DND-41 (cell line): ENCODE measurements around the gene IER5.

Experiments
- ATAC-seq: fragments of 200-7000 bp; cut with Tn5 transposase; 3 replicates; pipeline ENCODE4 v1.9.1; 2021; ENCODE audit warnings: low read depth; ENCODE audit not compliant: insufficient read depth
- DNase-seq: peaks from one replicate; pipeline ENCODE4 v3.0.0-alpha.2; 2020
- H2AFZ ChIP-seq: 2 replicates; pipeline ENCODE4 v1.6.0; 2012; ENCODE audit warnings: low read depth, low read length
- H3K27ac ChIP-seq: 2 replicates; pipeline ENCODE4 v1.5.1; 2012; ENCODE audit warnings: low read length, inconsistent platforms
- H3K27me3 ChIP-seq: fragments of 200-600 bp; sonication (generic); 2 replicates; pipeline ENCODE4 v1.6.0; 2012; ENCODE audit warnings: low read length, mild to moderate bottlenecking, inconsistent platforms; ENCODE audit not compliant: insufficient read depth, poor library complexity
- H3K36me3 ChIP-seq: 2 replicates; pipeline ENCODE4 v1.5.1; 2012; ENCODE audit warnings: low read length, inconsistent platforms; ENCODE audit not compliant: insufficient read depth
- H3K4me1 ChIP-seq: 2 replicates; pipeline ENCODE4 v1.5.1; 2012; ENCODE audit warnings: mild to moderate bottlenecking, low read length; ENCODE audit not compliant: insufficient read depth
- H3K4me2 ChIP-seq: 2 replicates; pipeline ENCODE4 v1.6.0; 2012; ENCODE audit warnings: mild to moderate bottlenecking, moderate library complexity, low read length, inconsistent platforms; ENCODE audit not compliant: insufficient read depth
- H3K4me3 ChIP-seq, 2 experiments: fragments of 200-600 bp in 1 of 2; shearing (Covaris generic) in 1 of 2; 2 replicates each; pipeline ENCODE4 v1.5.1; 2012 to 2016; ENCODE audit warnings: inconsistent platforms in 2 of 2, low read length in 2 of 2, mild to moderate bottlenecking in 2 of 2, low read depth in 1 of 2, moderate library complexity in 1 of 2
- H3K79me2 ChIP-seq: 2 replicates; pipeline ENCODE4 v1.6.0; 2012; ENCODE audit warnings: low read length, inconsistent platforms; ENCODE audit not compliant: insufficient read depth
- H3K9ac ChIP-seq: 2 replicates; pipeline ENCODE4 v1.6.0; 2012; ENCODE audit warnings: low read depth, mild to moderate bottlenecking, inconsistent platforms, low read length, moderate library complexity
- H3K9me3 ChIP-seq: 2 replicates; pipeline ENCODE4 v1.5.1; 2012; ENCODE audit warnings: low read length, moderate library complexity, mild to moderate bottlenecking, inconsistent platforms; ENCODE audit not compliant: insufficient read depth, severe bottlenecking
- H4K20me1 ChIP-seq: 2 replicates; pipeline ENCODE4 v1.6.0; 2012; ENCODE audit warnings: low read length; ENCODE audit not compliant: insufficient read depth
- EZH2 ChIP-seq: IDR thresholded peaks from 3 replicates; pipeline ENCODE4 v1.6.1; 2012; ENCODE audit warnings: borderline replicate concordance, low read depth, mild to moderate bottlenecking, moderate library complexity, low read length, inconsistent platforms; ENCODE audit not compliant: severe bottlenecking
- TF ChIP-seq, protein P1 (sequence below): IDR thresholded peaks from 2 replicates; pipeline ENCODE4 v1.5.1; 2012; ENCODE audit warnings: borderline replicate concordance, low read length, moderate library complexity, mild to moderate bottlenecking; ENCODE audit not compliant: poor library complexity, severe bottlenecking; ENCODE audit errors: extremely low read depth

IER5 gene

DNA sequence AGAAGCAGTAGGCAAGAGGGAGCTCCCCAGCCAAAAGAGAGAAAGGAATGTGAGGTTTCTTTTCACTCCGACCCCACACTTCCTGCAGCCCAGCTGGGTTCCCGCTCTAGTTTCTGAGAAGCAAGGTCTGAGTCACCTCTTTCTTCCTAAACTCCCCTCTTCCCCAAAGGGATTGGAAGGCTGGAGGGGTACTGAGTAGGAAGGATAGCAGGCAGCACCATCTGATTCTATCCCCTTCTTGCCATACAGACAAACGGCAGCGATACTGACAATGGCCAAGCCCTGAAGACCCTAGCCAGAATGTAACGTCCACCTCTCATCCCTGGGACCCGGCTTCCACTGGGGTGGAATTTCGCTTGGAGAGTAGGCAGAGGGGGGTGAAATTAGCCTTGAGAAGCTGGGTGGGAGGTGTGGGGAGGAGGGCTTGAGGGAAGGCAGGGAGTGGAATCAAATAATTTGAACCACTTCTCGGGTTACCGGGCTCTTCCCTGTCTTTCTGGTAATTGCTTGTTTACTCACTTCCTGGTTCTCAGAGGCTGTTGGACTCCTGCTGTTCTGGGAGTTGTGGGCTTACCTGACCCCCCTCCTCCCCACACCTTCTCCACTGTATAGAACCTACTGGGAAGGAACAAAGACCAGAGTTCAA is 13.2 kb downstream of the IER5 start:
- no peak for TF ChIP-seq EZH2
- TF ChIP-seq, protein P1, sequence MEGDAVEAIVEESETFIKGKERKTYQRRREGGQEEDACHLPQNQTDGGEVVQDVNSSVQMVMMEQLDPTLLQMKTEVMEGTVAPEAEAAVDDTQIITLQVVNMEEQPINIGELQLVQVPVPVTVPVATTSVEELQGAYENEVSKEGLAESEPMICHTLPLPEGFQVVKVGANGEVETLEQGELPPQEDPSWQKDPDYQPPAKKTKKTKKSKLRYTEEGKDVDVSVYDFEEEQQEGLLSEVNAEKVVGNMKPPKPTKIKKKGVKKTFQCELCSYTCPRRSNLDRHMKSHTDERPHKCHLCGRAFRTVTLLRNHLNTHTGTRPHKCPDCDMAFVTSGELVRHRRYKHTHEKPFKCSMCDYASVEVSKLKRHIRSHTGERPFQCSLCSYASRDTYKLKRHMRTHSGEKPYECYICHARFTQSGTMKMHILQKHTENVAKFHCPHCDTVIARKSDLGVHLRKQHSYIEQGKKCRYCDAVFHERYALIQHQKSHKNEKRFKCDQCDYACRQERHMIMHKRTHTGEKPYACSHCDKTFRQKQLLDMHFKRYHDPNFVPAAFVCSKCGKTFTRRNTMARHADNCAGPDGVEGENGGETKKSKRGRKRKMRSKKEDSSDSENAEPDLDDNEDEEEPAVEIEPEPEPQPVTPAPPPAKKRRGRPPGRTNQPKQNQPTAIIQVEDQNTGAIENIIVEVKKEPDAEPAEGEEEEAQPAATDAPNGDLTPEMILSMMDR = no peak
- no peaks in the 10 kb centered on the region for H4K20me1 ChIP-seq
- H3K36me3 ChIP-seq = no peaks in the 10 kb centered on the region
- H3K27me3 ChIP-seq = peaks cover 3% of the 10 kb centered on the region
- DNase-seq = peak; percentile 33
- no peak overlapping the region for H2AFZ ChIP-seq
- peaks cover 7% of the 10 kb centered on the region for H3K79me2 ChIP-seq
- H3K4me3 ChIP-seq = no peak overlapping the region
- peaks cover 92% of the 10 kb centered on the region for H3K4me1 ChIP-seq
- ATAC-seq = no peak
- H3K9ac ChIP-seq = peak overlapping the region; percentile 13; the same call in 1 of the 2 replicates
- no peaks in the 10 kb centered on the region for H3K9me3 ChIP-seq
- H3K4me2 ChIP-seq = peak overlapping the region; percentile 57; the same call in 1 of the 2 replicates
- peak overlapping the region; percentile 78 for H3K27ac ChIP-seq

DNA sequence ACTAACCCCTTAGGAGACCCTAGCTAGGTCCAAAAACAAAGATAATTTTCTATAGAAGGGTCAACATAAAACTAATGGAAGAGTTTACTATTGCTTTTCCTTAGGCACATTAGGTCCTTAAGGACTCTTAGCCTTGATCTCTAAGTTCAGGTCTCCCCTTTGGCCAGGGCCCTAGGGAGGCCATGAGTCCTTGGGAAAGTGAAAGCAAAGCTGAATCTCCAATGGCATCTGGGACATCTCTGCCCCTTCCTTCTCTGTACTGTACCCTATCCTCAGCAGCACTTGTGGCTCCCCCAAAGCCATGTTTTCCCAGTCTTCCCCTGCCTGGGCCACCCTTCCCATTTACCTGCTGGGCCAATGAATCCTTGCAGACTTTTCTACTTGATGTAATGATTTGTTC is 14.3 kb downstream of the IER5 start:
- peak overlapping the region; percentile 20 for H3K4me2 ChIP-seq
- H3K27me3 ChIP-seq = peaks cover 8% of the 10 kb centered on the region
- no peak overlapping the region for H3K4me3 ChIP-seq
- no peak for TF ChIP-seq EZH2
- TF ChIP-seq, protein P1 = no peak
- no peak for DNase-seq
- H3K79me2 ChIP-seq = peaks cover 7% of the 10 kb centered on the region
- peaks cover 81% of the 10 kb centered on the region for H3K4me1 ChIP-seq
- no peaks in the 10 kb centered on the region for H4K20me1 ChIP-seq
- H2AFZ ChIP-seq = no peak overlapping the region
- peak overlapping the region; percentile 78 for H3K27ac ChIP-seq
- H3K9ac ChIP-seq = no peak overlapping the region
- ATAC-seq = no peak
- no peaks in the 10 kb centered on the region for H3K36me3 ChIP-seq
- H3K9me3 ChIP-seq = no peaks in the 10 kb centered on the region

- H3K4me2 ChIP-seq = peak overlapping the region; percentile 20
- ATAC-seq = no peak
- peaks cover 8% of the 10 kb centered on the region for H3K27me3 ChIP-seq
- no peak overlapping the region for H3K9ac ChIP-seq
- no peak for DNase-seq
- TF ChIP-seq EZH2 = no peak
- TF ChIP-seq, protein P1 = no peak
- H3K9me3 ChIP-seq = no peaks in the 10 kb centered on the region
- H3K27ac ChIP-seq = peak overlapping the region; percentile 78
- no peak overlapping the region for H3K4me3 ChIP-seq
- no peak overlapping the region for H2AFZ ChIP-seq
- H3K36me3 ChIP-seq = no peaks in the 10 kb centered on the region
- H3K4me1 ChIP-seq = peaks cover 75% of the 10 kb centered on the region
- H4K20me1 ChIP-seq = no peaks in the 10 kb centered on the region
- peaks cover 7% of the 10 kb centered on the region for H3K79me2 ChIP-seq
Measured at GRCh38 chr1:181103399-181103798, 14.9 kb downstream of the IER5 start.
